WERI-Rb-1 (cell line): Measurements from ENCODE around the gene CLCNKA.
"Not testable (repeated sequence)": the region's sequence is repeated elsewhere in the genome, so short reads cannot be mapped to it uniquely, and the experiment has no call there.

Source experiments
- DNase-seq: peaks from one replicate; pipeline ENCODE4 v3.0.0-alpha.2; 2020
- H3K27ac ChIP-seq: fragments of 250-450 bp; sonication (Bioruptor Pico); 2 replicates; pipeline ENCODE4 v1.5.1; 2020; ENCODE audit warnings: mild to moderate bottlenecking, moderate library complexity
- H3K27me3 ChIP-seq: fragments of 250-450 bp; sonication (Bioruptor Pico); 2 replicates; pipeline ENCODE4 v1.5.1; 2021; ENCODE audit warnings: mild to moderate bottlenecking, low read depth, moderate library complexity; ENCODE audit not compliant: insufficient read depth, severe bottlenecking
- H3K36me3 ChIP-seq: fragments of 250-450 bp; sonication (Bioruptor Pico); 2 replicates; pipeline ENCODE4 v1.5.1; 2020; ENCODE audit warnings: mild to moderate bottlenecking, moderate library complexity
- H3K4me3 ChIP-seq: 2 replicates; pipeline ENCODE4 v1.5.1; 2011; ENCODE audit warnings: low read depth, mild to moderate bottlenecking, control low read depth, low read length
- H3K9me3 ChIP-seq: fragments of 250-450 bp; sonication (Bioruptor Pico); 2 replicates; pipeline ENCODE4 v1.5.1; 2021; ENCODE audit warnings: mild to moderate bottlenecking, moderate library complexity; ENCODE audit not compliant: severe bottlenecking
- TF ChIP-seq, protein P1 (sequence below): IDR thresholded peaks from 2 replicates; pipeline ENCODE4 v1.5.1; 2011; ENCODE audit warnings: low read depth, mild to moderate bottlenecking, control low read depth, inconsistent platforms, low read length

Gene CLCNKA

DNA sequence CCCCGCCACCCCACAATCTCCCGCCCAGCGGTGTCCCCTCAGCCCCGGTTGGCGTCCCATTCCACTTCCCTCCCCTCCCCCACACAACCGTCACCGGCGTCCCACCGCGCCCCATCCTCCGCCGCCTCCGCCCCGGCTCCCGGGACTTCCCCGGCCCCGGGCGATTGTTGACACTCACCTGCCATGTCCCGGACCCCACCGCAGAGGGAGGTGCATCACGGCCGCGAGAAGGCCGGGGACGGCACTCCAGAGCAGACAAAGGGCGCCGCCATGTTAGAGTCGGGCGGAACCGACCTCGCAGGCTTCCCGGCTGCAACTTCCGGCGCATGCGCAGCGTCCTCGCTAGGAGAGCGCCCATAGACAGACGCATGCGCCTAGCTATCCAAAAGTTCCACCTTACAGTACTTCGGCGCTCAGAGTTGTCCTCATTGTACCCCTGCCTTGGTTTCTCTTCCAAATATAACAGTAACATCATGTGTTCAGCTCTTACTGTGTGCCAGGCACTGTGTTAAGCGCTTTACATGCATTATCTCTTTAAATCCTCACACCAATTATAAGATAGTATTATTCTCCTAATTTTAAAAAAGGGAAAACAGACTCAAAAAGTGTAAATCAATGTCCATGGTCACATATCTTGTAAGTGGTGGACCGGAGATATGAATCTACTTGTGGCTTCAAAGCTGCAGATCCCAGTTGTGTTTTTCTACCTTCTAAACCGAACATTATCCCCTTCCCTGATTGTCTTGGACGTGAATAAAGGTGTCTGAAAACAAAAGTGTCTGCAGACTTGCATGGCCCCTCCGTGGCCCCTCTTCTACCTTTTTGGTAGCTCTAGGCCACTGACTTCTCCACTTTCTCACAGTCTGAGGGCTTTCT lies 45.8 kb upstream of the CLCNKA start, which contains the start of gene ZBTB17:
Gene ZBTB17 (minus strand): TSS at position 297 of the 876 bp plus-strand sequence. CDS start 27,606 bp downstream, outside the sequence.
- H3K27ac ChIP-seq: peak within 1 kb of the TSS; percentile 81
- peak within 1 kb of the TSS; percentile 84 for H3K4me3 ChIP-seq
- peak; percentile 94 for DNase-seq
- no peaks in the 10 kb centered on the region for H3K27me3 ChIP-seq
- TF ChIP-seq, protein P1, sequence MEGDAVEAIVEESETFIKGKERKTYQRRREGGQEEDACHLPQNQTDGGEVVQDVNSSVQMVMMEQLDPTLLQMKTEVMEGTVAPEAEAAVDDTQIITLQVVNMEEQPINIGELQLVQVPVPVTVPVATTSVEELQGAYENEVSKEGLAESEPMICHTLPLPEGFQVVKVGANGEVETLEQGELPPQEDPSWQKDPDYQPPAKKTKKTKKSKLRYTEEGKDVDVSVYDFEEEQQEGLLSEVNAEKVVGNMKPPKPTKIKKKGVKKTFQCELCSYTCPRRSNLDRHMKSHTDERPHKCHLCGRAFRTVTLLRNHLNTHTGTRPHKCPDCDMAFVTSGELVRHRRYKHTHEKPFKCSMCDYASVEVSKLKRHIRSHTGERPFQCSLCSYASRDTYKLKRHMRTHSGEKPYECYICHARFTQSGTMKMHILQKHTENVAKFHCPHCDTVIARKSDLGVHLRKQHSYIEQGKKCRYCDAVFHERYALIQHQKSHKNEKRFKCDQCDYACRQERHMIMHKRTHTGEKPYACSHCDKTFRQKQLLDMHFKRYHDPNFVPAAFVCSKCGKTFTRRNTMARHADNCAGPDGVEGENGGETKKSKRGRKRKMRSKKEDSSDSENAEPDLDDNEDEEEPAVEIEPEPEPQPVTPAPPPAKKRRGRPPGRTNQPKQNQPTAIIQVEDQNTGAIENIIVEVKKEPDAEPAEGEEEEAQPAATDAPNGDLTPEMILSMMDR: no peak
- peaks cover 20% of the 10 kb centered on the region for H3K36me3 ChIP-seq
- no peaks in the 10 kb centered on the region for H3K9me3 ChIP-seq

DNA sequence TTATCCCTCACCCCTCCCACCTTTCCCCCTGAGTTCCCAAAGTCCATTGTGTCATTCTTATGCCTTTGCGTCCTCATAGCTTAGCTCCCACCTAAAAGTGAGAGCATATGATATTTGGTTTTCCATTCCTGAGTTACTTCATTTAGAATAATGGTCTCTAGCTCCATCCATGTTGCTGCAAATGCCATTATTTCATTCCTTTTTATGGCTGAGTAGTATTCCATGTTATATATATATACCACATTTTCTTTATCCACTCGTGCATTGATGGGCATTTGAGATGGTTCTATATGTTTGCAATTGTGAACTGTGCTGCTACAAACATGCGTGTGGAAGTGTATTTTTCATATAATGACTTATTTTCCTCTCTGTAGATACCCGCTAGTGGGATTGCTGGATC lies 43.9 kb upstream of the CLCNKA start:
- not testable (repeated sequence) for H3K36me3 ChIP-seq, H3K27me3 ChIP-seq, H3K4me3 ChIP-seq, H3K27ac ChIP-seq, DNase-seq, H3K9me3 ChIP-seq

DNA sequence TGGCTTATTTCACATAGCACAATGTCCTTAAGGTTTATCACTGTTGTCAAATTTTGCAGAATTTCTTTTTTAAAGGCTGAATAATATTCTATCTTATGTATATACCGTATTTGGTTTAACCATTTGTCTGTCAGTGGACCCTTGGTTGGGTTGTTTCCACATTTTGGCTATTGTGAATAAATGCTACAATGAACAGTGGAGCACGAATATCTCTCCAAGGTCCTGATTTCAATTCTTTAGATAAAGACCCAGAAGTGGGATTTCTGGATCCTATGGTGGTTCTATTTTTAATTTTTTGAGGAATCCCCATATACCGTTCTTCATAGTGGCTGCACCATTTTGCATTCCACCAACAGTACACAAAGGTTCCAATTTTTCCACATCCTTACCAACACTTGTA lies 40.2 kb upstream of the CLCNKA start:
- Histone ChIP-seq H3K27me3 (no peaks in the 10 kb centered on the region), H3K27ac (no peak overlapping the region), H3K9me3 (no peaks in the 10 kb centered on the region), H3K4me3 (no peak overlapping the region), H3K36me3 (no peaks in the 10 kb centered on the region)
- TF ChIP-seq, protein P1: no peak
- no peak for DNase-seq

DNA sequence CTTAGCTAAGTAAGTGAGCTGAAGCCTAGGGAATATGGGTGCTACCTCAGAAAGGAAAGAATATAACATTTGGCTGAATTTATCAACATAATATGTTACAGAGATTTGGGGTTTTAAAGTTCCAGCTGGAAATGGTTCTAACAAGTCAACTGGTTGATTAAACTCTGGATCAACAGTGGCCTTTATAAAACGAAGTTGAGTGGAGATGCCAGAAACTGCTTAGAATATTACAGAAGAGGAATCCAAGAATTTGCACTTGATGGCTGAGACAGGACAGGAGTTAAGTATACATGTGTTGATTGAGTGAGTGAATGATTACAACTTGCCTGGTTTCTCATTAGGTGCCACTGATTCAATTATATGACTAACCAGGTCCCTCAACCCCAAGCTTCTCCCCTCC lies 38.6 kb upstream of the CLCNKA start:
- no peak overlapping the region for H3K4me3 ChIP-seq
- no peaks in the 10 kb centered on the region for H3K36me3 ChIP-seq
- no peaks in the 10 kb centered on the region for H3K9me3 ChIP-seq
- TF ChIP-seq, protein P1: no peak
- no peak for DNase-seq
- H3K27ac ChIP-seq: no peak overlapping the region
- no peaks in the 10 kb centered on the region for H3K27me3 ChIP-seq

DNA sequence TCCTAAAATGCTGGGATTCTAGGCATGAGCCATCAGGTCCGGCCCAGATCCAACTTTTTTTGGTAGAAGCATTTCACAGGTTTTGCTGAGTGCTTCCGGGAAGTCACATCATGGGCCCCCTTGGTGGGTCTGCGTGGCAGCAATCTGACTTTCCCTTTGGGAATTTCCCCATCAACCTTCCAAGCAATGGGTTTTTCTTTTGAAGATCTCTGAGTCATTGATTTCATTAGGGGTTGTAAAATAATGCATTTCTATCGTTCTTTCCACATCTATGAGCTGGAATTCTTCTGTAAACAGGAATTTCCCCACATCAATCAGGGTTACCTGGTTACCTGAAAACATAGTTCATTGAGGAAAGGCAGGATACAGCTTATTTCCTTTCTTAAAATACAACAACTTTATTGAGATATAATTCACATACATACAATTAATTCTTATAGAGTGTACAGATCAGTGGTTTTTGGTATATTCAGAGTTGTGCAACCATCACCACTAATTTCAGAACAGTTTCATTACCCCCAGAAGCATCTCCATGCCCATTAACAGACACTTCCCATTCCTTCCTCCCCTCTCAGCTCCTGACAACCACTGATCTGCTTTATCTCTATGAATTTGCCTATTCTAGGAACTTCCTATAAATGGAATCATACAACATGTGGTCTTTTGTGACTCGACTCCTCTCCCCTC lies 36.1 kb upstream of the CLCNKA start:
- Histone ChIP-seq H3K9me3 (no peaks in the 10 kb centered on the region), H3K27ac (no peak overlapping the region), H3K4me3 (no peak overlapping the region), H3K36me3 (no peaks in the 10 kb centered on the region), H3K27me3 (no peaks in the 10 kb centered on the region)
- DNase-seq: no peak
- TF ChIP-seq, protein P1: no peak

DNA sequence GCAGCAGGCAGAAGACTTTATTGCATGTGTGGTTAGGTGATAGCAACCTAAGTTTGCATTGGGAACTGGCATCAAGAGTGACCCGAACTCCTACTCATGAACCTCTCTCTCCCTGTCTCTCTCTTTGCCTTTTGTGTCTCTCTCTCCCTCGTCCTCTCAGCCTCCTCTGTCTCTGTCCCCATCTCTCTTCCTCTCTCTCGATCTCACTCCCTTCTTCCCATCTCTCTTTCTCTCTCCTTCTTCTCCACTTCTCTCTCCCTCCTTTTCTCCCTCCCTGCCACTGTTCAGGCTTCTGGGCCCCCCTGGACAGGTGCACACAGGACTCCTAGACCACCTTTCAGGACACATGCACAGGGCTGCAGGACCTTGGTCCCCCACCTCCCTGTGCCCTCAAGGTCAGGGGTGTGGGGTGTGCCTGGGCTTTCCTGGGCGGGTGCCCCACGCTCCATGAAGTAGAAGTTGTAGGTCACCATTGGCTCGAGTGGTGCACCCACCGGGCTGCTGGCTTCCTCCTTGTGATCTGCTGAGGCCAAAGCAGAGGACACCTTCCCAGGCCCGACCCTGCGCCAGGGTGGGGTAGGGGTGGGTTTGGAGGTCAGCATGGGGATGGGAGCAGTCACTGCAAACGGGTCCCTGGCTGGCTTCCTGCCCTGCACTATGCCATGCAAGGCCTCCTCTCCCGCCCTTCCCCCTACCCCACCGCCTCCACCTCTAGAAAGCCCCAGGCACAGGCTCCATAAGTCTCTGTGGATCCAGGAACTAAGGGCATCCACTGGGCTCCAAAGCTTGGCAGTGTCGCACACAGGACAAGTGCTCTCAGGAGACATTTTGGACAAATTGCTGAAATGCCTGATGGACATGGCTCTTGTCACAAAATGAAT lies 32.7 kb upstream of the CLCNKA start:
- Histone ChIP-seq H3K36me3 (no peaks in the 10 kb centered on the region), H3K4me3 (no peak overlapping the region), H3K27me3 (no peaks in the 10 kb centered on the region), H3K9me3 (no peaks in the 10 kb centered on the region), H3K27ac (no peak overlapping the region)
- TF ChIP-seq, protein P1: no peak
- DNase-seq: no peak
